ENCODE measurements around the gene U2SURP.
A peak's percentile ranks its signal among the peaks of the same experiment; 100 is the strongest.

U2SURP gene

DNA sequence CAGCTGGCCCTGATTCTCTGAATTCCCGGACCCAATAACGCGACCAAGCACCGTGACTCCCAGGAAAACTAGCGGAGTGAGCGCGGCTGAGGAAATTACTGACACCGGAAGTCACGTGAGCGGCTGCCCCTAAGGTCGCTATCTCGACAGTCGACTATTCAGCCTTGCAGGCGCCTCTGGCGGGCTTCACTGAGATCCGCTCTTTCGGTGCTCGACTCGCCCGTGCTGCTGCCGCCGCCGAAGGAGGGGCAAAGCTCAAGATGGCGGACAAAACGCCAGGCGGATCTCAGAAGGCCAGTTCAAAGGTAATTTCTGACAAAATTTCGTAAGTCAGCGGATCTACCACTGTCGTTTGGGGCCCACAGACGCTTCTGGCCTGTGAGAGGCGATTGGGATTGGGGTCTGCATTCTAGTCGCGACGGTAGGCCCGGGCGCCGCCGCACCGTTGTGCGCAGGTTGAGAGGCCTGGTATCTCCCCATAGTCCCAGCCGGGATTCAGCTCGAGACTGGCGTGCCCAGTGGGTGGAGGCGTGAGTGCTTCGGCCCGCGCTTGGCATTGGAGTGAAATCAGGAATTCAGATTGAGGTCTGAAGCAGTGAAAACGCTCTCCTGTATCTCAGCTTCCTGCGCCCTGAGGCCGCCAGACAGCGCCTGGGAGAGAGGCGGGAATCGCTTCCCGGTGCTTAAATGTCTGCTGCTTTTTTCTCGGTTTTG is at the start of gene U2SURP:
TSS of gene U2SURP (plus strand) at position 202 of the 714 bp plus-strand sequence. CDS start at position 261, 59 bp downstream.
- peak; percentile 93 for DNase-seq

- DNase-seq, result no peak
Observed at GRCh38 chr3:142951794-142952193, 49.6 kb upstream of the U2SURP start.

DNA sequence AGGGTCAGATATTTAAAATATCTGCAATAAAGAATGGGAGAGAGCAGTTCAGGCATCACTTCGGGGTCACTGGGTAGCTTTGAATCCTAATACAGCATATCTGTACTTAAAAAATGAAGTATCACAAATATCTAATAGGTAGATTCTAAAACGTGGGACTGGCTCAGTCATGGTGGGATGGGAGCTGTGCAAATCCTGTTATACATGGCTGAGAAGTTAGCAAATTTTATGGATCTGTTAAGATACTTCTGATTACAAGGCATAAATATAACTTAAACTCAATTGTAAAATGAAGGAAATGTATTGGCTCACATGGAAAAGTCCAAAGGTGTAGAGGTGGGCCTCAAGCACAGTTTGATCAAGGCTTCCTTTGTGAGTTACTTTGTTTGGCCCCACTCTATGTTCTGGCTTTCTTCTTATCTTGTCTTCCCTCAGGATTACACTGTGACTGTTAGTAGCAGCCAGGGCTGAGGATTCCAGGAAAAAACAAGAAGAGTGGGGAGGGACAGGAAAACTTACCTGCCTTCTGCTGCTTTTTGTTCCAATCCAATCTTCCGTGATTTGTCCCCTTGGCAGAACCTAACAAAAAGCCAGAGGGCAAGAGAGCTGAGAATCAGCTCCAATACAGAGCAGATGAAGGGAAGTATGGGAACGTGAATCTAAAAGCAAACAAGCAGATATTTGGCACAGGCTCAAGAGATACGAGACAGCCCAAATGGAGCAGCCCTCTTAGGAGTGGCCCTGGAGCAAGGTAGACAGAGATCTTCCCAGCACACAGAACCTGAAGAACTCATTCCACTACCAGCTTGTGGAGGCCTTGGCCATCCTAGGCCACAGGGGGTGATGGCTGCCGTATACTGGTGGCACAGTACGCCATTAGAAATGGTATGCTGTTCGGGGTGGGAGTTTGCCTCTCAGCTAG is 48.8 kb upstream of the U2SURP start:
- no peak for DNase-seq

DNA sequence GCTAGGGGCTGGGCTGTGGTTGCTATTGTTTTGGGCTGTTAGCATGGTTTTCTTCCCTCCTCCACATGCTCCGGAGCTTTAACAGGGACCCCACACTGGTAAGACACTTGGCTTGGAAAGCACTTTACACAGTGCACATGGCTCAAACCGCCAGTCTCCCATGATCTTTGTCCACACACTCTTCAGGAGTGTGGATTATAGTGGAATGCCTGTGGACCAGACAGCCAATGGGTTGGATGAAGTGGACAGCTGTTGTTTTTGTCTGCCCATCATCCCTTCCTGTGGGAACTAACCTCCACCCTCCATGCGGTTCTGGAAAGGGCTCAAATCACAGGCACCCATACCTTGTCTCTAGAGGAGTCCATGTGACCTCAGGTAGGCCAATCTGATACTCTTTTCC is 47.9 kb upstream of the U2SURP start:
- DNase-seq, result no peak

GRCh38 chr3:142958707-142959106 is 42.7 kb upstream of the U2SURP start:
- no peak for DNase-seq

- DNase-seq, result no peak
Observed at GRCh38 chr3:142960322-142960850, 41.0 kb upstream of the U2SURP start.

DNA sequence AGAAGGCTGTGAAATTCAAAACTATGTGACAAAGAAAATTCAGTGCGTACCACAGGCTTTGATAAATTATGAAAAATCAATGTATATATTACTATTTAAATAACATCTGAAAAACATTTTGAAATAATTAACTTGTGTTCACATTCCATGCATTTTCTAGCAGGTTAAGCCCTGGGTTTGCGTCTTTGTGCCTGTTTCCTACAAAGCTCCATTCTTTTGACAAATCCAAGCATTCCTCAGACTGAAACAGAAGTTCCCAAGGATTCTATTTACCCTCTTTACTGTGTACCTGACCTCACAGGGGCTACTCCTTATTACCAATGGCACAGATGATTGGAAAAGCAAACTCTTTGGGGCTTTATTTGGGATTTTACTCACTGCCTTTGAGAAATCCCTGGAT is 39.8 kb upstream of the U2SURP start:
- no peak for DNase-seq

- DNase-seq, result no peak
Observed at GRCh38 chr3:142962175-142962519, 39.2 kb upstream of the U2SURP start.

- DNase-seq, result no peak
Observed at GRCh38 chr3:142962520-142963233, 38.7 kb upstream of the U2SURP start.

DNA sequence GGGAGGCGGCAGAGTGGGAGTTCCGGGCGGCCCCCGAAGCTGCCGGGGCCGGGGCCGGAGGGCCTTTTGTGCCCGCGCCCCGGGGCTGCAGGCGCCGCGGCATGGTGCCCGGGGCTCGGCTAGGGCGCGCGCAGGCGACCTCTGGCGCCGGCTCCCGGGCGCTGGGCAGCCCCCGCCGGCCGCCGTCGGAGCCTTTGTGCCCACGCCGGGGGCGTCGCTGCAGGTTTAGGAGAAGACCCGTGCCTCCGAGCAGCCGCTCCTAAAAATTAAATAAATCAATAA is 38.2 kb upstream of the U2SURP start:
- DNase-seq, result no peak

DNA sequence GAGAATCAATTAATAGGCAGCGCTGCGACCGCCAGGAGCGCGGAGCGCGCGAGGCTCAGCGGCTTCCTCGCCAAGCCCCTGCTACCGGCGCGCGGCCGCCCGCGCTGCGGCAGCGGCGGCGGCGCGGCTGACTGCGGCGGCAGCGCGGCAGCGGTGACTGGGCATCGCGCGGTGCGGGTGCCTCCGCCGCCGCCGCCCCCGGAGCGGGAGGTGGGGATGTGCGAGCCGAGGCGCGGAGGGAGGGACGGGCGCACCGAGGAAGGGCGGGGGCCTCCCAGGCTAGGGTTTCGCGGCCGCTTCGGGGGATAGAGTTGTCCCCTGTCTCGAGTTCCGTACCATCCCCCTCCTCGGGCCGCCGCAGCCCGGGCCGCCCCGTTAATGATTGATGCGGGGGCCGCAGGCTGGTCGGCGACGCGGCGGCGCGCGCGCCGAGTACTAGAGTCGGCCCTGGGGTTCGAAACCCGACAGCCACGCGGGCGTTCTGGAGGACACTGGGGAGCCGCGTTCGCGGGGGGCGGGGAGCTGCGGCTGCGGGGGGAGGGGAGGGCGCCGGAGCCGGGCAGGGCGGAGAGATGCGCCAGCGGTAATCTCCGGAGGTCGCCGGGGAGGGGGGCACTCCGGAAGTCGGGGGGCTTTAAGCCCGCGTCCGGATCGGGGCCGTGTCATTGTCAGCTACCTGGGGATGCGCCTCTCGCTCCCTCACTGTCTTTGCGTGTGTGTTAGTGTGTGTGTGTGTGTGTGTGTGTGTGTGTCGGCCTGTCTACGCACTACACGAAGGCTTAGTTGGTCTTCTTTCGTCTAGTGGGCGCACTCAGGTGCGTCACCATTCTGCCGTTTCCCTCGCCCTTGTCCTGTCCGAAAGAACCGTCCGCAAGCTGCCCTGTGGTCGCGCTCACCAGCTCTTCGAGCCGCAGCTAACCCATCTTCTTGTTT is 37.6 kb upstream of the U2SURP start, which contains the start of gene PAQR9:
TSS of gene PAQR9 (minus strand) at position 159 of the 933 bp plus-strand sequence. CDS start 338 bp downstream, outside the sequence.
- DNase-seq, result no peak

- DNase-seq, result no peak
Observed at GRCh38 chr3:142965581-142965980, 35.8 kb upstream of the U2SURP start.

GRCh38 chr3:142966808-142967207 is 34.6 kb upstream of the U2SURP start:
- no peak for DNase-seq

GRCh38 chr3:142968319-142969025 is 32.9 kb upstream of the U2SURP start:
- no peak for DNase-seq

DNA sequence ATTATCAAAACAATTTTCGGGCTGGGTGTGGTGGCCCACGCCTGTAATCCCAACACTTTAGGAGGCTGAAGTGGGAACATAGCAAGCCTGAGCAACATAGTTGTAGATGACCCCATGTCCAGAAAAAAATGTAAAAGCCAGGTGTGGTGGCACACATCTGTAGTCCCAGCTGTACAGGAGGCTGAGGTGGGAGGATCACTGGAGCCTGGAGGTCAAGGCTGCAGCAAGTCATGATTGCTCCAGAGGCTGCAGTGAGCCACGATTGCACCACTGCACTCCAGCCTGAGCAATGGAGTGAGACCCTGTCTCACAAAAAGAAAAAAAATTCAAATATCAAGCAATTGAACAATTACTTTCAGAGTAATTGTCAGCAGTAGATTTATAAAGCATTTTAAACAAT is 29.9 kb upstream of the U2SURP start:
- no peak for DNase-seq

DNA sequence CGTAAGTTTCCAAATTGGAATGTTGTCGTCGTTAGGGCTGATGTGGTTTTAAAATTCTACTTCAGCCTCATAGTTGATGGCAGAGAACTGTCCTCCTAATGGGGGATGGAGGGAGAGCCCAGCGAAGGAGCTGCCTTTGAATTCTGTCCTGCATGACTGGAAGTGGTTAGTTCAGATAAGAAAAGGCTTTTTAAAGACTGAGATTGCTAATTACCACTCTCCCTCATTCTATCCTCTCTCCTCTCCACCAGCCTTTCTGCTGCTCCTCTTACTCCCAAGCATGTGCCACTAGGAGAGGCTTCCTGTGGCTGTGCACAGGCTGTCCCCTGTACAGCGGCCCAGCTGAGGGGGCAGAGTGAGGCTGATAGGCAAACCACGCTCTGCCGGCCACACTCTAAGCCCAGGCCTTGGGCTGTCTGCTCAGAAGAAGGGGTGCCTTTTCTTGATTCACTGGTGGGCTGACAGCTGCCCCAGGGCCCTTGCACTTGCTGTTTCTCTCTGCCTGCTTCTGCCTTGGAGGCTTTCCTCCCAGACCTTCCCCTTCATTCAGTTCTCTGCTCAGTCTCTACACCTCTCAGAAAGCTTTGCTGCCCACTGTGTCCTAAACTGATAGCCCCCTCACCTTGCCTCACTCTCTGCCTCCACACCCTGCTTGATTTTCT is 29.1 kb upstream of the U2SURP start:
- DNase-seq, result no peak

GRCh38 chr3:142973217-142974009 is 28.0 kb upstream of the U2SURP start:
- no peak for DNase-seq

GRCh38 chr3:142975316-142975995 is 25.9 kb upstream of the U2SURP start:
- no peak for DNase-seq

DNA sequence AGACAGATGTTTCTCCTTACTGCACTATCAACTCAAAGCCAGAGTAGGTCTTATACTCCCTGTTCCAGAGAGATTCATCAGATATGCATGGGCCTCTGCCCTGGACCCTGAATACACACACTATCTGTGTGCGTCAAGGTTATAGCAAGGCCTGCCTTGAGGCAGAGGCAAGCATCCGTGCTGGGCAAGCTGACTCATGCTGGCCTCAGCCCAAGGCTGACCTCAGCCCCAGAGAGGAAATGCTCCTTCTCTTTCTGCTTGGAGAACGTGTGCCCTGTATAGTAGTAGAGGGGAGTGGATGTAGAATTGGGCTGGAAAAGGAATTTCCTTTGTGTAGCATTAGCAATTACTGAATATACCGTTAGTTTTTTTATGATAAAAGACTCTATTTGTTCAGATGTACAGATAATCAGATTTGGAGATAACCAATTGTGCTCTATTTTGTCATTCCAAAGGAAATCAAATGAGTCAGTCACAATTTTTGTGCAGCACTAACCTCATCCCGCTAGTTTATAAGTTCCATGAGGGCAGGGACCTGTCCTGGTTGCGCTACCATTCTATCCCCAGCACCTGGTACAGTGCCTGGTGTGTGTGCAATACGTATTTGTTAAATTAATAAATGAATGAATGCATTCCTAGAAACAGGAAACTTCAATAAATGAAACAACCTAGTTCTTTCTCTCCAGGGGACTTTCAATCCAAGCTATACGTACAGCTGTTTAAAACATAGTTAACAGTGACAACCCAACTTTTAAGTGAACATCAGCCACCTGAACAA is 24.6 kb upstream of the U2SURP start:
- no peak for DNase-seq

Measured in NCI-H524 treated with DMSO at 0.1 percent for 48 hours (cell line).